Ramos (cell line): ENCODE measurements around the gene MSH5.

Experiments
- in situ Hi-C: fragments of 300-500 bp; cut with MboI; formaldehyde crosslinking; loops from one replicate; pipeline ENCODE4 v1.14.3; 2022; ENCODE audit warnings: low sequenced_read_pairs; ENCODE audit not compliant: unreplicated experiment

The MSH5 gene

DNA sequence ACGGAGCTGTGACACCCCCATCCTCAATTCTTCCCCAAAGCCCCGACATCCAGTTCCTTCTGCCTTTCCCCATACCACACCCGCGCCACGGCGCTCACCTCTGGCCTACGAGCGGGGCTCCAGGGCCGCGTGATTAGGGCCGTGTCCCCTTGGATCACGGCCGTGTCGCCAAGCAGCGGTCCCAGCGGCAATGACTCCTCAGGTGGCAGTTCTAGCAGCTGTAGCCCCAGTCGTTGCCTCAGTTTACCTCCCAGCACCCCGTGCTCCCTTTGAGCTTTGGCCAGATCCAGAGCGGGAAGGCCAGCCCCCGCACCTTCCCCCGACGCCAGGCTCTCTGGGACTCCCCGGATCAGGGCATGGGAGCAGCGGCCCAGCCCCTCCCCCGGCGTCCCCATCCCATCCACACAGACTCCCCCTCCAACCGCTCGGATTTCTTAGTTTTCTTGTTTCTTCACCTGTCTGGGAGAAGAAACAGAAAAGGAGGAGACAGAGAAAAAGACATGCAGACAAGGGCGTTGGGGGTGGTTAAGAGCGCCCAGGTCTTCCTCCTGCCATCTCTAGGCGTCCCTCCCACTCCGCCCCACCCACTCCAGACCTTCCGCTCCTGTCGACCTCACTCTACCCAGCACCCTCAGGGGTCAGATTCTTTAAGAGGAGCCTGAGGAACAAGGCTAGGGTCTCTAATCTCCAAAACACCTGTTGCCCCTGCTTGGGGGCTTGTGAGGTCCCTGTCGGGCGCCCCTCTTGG lies 10.9 kb upstream of the MSH5 start, which contains the start of gene DDAH2:
Gene DDAH2 (minus strand): TSS at position 533 of the 748 bp plus-strand sequence. CDS start 138 bp downstream, at position 395.
- in situ Hi-C loops = no loop called here

DNA sequence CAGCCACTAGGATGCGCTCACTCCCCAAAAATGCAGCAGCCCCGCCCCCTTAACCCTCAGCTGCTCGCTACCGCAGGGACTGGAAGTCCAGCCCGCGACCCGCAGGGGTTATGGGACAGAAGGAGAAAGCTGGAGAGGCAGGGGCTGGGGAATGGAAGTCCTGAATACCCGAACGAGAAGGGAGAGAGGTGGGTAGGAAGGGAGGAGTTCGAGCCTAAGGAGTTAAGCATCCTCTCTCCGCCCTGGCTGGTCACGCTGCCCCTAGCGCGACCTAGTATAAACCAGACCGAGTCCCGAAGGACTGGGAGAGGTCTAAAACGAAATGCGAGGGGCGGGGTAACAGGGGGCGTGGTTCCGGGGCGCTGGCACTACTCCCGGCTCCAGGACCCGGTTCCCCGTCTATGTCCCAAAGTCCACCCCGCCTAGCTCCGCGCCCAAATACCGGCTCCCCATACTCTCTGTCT lies 10.3 kb upstream of the MSH5 start:
- in situ Hi-C loops = no loop called here

DNA sequence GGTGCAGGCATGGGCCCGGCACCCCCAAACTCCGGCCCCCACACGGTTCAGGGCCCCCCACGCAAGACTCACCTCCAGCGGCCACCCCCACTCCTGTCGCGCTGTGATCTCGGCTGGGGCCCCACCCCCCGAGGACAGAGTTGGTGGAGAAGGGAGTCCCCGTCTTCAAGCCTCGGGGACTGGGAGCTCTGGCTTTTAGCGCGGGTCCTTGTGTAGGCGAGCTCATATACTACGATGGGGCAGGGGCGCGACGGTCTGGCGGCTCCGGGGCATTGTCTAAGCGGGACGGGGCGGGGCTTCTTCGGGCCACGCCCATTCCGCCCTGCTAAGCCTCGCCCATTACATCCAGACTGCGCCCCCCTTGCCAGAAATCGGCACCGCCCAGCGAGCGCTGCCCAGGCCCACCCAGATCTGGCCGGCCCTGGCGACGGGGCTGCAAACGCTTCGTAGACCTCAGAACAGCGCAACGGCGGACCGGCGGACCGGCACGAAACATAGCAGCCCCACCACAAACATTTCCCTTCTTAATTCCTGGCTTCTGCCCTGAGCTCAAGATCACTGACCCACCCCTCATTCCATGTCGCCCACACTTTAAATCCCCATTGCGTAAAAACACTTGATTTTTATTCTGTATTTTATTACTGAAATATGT lies 9.7 kb upstream of the MSH5 start:
- in situ Hi-C loops = no loop called here

DNA sequence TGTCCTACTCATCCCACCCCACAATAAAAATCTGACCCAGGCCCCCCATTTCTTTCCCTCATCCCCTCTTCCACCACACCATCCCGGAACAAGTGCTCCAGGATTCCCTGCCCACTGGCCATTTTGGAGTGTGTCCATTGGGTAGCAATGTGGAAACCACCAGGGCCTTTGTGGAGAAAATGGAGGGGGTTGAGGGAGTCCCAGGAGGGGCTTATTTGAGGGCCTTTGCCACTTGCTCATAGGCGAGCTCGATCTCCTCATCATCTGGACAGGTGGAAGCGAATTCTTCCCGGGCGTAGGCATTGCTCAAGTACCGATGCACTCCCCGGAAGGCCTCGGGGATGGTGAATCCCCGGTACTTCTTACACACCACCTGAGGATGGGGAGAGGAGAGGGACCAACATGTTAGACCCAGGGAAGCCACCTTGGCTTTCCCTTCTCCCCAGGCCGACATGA lies 9.1 kb upstream of the MSH5 start:
- in situ Hi-C loops = no loop called here

DNA sequence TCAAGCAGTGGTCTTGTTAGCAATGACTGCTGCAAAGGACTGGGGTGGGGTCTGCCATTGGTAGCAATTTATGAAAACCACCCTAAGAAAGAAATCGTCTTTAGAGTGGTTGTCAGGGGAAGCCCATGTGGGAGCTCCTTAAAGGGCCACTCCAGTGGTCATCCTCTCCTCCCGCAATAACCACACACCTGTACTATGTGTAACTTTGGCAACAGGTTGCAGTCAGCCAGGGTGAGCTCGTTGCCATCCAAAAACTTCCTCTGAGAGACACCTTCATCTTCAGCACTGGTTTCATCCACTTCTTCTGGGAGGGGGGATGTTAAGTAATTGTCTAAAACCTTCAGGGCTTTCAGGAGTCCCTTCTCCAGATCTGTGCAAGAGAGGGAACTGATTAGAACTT lies 7.8 kb upstream of the MSH5 start:
- in situ Hi-C loops = no loop called here

DNA sequence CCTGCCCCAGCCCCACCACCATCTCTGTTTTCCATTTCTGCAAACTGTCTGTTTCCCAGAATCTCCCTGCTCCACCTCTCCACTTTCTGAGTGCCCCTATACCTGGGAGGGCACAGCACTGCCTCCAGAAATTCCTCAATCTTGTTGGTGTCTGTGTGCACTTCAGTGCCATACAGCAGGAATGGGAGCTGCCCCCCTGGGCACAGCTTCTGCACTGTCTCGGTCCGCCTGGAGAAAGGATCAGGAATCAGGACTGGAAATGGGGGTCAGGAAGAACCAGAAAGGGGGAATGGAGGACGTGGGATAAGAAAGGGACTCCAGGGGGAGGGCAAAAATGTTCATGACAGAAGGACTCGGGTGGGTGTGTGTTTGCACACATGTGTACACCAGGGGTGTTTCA lies 6.1 kb upstream of the MSH5 start:
- in situ Hi-C loops = no loop called here

DNA sequence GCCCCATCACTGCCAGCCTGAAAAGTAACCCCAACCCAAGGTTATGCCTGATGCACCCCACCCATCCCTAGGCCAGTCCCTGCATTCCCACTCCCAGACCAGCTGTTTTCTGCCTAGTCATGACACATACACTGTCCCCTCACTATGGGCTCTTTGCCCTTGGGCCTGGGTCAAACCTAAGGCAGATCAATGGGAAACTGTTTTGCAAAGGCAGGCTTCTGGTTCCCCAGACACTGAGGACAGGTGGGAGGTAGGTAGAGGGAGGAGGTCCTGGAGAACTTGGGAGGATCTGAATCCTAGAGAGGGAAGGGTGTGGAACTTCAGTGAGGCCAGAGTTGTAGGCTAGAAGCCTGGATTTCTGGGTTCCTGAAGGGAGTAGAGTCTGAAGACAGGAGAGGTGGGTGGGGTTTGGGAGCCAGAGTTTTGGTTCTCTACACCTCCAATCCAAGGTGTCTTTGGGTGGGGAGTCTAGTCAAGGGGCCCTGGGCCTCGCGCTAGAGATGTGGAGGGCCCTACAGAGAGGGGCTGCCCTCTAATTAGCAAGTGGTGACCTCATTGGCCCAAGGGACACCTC lies 5.5 kb upstream of the MSH5 start:
- in situ Hi-C loops = no loop called here

DNA sequence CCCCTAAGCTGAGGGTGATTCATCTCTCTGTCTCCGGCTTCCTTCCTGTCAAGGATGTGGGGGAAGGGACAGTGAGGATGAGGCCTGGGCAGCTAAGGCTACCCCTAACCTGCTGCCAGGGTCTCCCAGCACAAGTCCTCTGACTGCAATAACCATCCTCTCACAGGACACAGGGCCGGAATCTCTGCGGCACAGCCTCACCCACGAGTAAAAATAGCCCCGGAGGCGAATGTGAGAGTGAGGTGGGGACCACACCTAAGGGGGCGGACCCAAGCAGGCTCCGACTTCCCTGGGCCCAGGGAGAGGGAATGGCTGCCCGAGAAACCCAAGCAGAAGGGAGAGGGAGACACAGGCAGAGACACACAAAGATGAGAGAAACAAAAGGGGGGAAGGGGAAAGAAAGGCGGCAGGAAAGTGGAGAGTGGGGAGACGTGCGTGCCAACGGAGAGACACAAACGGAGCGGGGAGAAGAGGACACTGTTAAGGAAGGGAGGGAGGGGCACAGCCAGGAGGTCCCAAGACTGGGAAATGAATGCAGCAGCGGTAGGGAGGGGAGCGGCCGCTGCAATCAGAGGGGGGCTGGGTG lies 4.9 kb upstream of the MSH5 start:
- in situ Hi-C loops = no loop called here

DNA sequence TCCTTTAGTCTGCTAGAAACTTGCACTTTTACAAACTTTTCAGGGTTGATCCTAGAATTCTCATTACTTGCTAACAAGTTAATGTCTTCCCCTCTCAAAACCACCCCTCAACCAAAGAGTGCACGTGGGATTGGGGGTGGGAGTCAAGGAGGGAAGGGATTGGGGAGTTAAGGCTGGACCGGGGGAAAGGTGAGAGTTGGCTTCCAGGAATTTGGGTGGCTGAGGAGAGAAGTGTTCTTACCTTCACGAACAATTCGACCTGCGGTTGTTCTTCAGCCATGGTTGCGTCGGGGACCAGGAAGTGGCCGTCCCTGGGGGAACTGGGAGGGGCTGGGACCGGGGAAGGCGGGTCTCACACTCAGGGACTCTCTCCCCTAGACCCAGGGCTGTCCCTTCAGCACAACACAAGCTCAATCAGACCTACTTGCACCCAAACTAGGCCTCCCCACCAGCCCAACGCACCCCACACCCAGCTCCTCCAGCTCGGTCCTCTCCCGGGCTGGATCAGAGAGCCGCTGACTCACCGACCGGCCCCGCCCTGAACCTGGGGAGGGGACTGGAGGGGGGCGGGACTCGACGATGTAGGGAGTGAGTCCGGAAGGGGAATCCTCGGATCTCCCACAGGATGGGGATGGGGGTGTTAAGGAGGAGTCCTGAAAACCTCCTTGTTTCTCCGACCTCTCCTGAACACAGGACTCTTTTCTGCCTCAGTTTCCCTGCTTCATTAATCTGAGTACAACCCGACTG lies 3.6 kb upstream of the MSH5 start, which contains the start of gene CLIC1:
Gene CLIC1 (minus strand): TSS at position 510 of the 747 bp plus-strand sequence. CDS start 230 bp downstream, at position 280.
- in situ Hi-C loops = no loop called here

DNA sequence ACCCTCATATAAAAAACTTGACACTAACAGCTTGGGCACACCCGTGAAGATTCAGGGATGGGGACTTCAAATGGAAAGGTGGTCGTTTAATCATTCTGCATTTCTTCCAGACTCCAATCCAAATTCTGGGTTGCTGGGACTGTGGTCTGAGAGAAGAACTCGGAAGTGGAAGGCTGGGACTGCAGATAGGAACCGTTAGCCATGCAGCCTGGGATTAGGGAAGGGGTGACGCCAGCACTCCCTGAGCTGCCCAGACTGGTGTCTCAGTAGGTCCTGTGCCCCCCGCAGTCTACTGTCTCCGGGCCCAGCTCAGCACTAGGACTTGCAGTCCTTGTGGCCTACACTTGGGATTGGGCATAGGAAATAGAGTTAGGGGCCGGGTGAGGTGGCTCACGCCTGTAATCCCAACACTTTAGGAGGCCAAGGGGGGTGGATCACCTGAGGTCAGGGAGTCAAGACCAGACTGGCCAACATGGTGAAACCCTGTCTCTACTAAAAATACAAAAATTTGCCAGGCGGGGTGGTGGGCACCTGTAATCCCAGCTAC lies 3.0 kb upstream of the MSH5 start:
- in situ Hi-C loops = no loop called here

DNA sequence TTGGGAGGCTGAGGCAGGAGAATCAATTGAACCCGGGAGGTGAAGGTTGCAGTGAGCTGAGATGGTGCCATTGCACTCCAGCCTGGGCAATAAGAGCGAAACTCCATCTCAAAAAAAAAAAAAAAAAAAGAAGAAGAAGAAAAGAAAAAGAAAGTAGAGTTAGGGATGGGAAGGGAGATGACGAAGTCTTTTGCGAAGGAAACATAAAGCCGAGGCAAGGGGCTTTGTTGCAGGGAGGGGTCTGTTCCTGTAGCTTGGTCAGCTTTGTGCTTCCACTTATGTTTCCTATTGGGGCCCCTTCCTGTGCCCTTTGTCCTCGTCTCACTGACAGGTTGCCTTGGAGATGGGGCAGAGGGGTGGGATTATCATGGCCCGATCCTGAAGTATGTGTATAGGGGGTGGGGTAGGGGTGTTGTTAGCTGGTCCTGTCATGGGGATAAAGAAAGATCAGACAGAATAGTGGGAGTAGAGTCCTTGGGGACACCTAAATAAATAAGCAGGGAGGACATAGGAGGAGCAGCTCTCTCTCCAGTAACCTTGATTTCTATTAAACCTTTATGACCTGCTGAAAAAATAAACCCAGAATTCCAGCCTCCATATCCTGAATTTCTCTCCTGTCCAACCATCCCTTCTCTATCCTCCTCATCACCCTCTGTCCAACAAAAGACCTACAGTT lies 2.4 kb upstream of the MSH5 start:
- in situ Hi-C loops = no loop called here

DNA sequence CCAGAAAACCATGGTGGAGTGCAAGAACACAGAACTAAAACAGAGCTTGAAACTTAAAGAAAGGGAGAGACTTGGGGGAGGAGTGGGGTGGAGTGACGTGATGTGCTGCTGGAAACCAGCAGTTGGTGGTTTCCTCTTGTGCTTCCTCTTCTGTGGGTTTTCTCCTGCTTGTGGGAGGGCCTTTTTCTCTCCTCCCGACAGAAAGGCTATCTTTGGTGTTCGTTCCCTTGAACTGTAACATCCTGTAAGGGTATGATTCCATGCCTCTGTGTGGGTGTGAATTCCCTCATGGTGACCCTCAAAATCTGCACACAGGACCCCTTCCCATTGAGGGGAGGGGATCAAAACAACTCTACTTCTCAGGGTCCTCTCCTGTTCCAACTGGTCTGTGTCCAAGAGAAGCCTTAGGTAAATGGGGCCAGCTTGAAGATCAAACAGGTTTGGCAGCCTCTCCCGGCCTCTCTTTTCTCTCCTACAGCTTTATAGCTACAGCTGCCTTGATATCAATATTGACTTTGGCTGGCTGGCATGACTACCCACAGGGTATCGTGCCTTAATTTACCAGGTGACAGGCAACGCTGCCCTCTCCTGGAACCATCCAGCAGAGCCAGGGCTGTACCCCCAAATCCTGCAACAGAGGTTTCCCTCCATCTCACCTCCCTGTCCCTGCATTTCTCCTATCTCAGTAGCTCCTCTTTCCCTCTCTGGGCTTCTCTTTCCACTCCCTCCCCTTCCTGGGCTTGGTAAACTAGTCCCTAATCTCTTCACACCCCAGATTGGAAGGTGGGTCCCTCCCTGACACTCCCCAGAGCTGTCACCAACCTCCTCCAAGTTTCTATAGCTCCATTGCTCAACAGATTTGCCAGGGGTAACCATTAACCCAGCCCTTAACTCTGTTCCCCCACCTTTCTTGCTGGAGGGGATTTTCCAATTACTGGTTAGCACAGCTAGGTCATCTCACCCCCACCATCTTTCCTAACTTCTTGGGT lies 1.5 kb upstream of the MSH5 start:
- in situ Hi-C loops = no loop called here

DNA sequence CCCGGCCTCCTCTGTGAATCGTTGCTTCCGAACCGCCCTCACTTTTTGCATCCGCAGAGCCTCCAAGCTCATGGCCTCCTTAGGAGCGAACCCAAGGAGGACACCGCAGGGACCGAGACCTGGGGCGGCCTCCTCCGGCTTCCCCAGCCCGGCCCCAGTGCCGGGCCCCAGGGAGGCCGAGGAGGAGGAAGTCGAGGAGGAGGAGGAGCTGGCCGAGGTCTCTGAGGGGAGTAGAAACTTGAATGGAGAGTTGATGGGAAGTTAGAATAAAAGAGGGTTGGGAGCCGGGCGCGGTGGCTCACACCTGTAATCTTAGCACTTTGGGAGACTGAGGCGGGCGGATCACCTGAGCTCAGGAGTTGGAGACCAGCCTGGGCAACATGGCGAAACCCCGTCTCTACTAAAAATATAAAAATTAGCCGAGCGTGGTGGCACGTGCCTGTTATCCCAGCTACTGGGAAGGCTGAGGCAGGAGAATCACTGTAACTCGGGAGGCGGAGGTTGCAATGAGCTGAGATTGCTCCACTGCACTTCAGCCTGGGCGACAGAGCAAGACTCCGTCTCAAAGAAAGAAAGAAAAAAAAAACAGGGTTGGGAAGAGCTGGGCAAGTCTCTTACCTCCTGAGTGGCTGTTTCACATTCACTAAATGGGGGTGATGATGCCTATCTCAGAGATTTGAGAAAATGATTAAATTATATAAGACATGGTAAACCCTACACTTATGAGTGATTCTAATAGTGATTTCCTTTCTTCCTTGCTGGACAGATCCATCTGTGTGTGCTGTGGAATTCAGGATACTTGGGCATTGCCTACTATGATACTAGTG lies 805 bp downstream of the MSH5 start:
- in situ Hi-C loops = no loop called here

DNA sequence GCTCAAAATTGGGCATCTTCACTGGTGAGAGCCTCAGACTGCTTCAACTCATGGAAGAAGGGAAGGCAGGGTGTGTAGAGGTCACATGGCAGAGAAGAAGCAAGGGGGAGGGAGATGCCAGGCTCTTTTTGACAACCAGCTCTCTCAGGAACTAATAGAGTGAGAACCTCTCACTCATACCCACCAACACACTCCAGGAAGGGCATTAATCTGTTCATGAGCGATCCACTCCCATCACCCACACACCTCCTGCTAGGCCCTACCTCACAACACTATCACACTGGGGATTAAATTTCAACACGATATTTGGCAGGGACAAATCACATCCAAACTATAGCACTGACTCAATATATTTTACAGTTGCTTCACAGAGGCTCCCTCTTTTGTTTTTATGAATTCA lies 2.0 kb downstream of the MSH5 start:
- in situ Hi-C loops = no loop called here

DNA sequence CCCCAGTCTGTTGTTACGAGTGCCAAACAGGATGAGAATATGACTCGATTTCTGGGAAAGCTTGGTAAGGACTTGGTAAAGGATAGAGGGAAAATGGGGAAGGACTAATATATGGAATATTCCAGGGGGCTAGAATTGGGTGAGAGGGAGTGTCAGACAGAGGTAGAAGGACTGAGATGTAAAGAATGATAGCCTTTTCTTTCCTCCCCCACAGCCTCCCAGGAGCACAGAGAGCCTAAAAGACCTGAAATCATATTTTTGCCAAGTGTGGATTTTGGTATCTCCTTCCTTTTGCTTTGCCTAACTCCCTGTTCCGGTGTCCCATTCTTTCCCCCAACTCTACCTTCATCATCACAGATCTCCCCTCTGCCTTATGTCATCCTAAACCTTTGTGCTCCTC lies 3.1 kb downstream of the MSH5 start:
- in situ Hi-C loops = no loop called here

DNA sequence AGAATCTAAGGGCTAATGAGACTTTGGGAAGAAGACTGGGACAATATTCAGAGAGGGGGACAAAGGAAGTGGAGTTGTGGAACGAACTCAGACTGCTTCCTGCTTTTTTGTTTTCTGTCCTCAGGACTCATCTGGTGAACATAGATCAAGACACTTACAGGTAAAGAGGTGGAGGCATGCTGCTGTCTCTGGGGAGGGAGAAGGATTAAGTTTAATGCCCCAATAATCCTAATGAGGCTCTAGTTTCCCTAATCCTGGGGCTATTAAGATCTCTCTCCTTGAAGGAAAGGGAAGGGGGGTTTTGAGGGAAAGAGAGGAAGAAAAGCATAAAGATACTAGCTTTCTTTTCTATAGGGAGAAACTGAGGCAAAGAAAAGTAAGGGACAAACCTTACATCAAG lies 4.6 kb downstream of the MSH5 start:
- in situ Hi-C loops = no loop called here

DNA sequence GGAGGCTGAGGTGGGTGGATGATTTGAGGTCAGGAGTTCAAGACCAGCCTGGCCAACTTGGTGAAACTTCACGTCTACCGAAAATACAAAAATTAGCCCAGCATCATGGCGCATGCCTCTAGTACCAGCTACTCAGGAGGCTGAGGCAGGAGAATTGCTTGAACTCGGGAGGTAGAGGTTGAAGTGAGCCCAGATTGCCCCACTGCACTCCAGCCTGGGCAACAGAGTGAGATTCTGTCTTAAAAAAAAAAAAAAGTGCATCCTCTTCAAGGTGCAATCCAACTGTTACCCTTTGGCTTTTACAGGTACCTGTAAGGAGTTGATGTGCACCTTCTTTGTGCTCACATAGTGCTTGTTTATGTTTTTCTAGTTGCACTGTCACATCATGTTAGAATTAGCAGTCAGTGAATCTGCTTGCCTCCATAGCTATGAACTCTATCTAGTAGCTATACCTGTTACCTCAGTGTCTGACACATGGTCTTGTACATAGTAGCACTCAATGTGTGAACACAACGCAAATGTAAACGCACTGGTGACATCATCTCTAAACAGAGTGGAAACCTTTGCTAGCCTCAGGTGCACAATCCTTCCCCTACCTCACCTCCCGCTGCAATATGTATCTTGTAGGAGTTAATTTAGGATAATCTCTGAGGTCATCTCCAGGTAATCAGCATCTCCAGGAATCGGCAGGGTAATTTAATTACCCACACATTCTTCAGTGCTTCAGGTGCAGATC lies 9.7 kb downstream of the MSH5 start:
- in situ Hi-C loops = no loop called here
